GM23338 (cell line): Measurements from ENCODE around the gene MOCS3. TPM values are rescaled to one million over a fixed set of nuclear protein-coding genes. Genes with fewer than 3 reads are reported as not detected.
A peak's percentile ranks its signal among the peaks of the same experiment; 100 is the strongest.

Source experiments
- ATAC-seq: fragments of 200-7000 bp; cut with Tn5 transposase; 3 replicates; pipeline ENCODE4 v1.9.1; 2020
- DNase-seq: peaks from one replicate; pipeline ENCODE4 v3.0.0-alpha.2; 2015; ENCODE audit warnings: low spot score
- H2AFZ ChIP-seq: fragments of 200-600 bp; sonication (generic); 2 replicates; pipeline ENCODE4 v1.8.0; 2016; ENCODE audit warnings: antibody characterized with exemption, mild to moderate bottlenecking, moderate library complexity
- H3F3A ChIP-seq: fragments of 200-600 bp; sonication (generic); replicated peaks from 2 replicates; pipeline ENCODE4 v1.8.0; 2017; ENCODE audit warnings: antibody characterized with exemption, mixed run types, low read depth
- H3K27ac ChIP-seq: fragments of 200-600 bp; sonication (generic); 2 replicates; pipeline ENCODE4 v1.6.1; 2016; ENCODE audit warnings: low read depth
- H3K27me3 ChIP-seq: fragments of 200-600 bp; sonication (generic); 2 replicates; pipeline ENCODE4 v1.8.0; 2016; ENCODE audit warnings: mild to moderate bottlenecking, mixed run types, moderate library complexity; ENCODE audit not compliant: insufficient read depth
- H3K36me3 ChIP-seq: fragments of 200-600 bp; sonication (generic); 2 replicates; pipeline ENCODE4 v1.8.0; 2016; ENCODE audit warnings: mild to moderate bottlenecking; ENCODE audit not compliant: insufficient read depth
- H3K4me1 ChIP-seq: fragments of 200-600 bp; sonication (generic); 2 replicates; pipeline ENCODE4 v1.8.0; 2016; ENCODE audit warnings: mild to moderate bottlenecking, moderate library complexity; ENCODE audit not compliant: insufficient read depth
- H3K4me2 ChIP-seq: fragments of 200-600 bp; sonication (generic); 2 replicates; pipeline ENCODE4 v1.7.1; 2017; ENCODE audit warnings: mixed run types
- H3K4me3 ChIP-seq: fragments of 200-600 bp; sonication (generic); 2 replicates; pipeline ENCODE4 v1.6.1; 2016; ENCODE audit warnings: mixed run types
- H3K79me2 ChIP-seq: fragments of 200-600 bp; sonication (generic); replicated peaks from 2 replicates; pipeline ENCODE4 v1.8.0; 2017; ENCODE audit warnings: mild to moderate bottlenecking; ENCODE audit not compliant: insufficient read depth
- H3K9me2 ChIP-seq: fragments of 200-600 bp; sonication (generic); 2 replicates; pipeline ENCODE4 v1.8.0; 2017; ENCODE audit not compliant: insufficient read depth
- H4K20me1 ChIP-seq: fragments of 200-600 bp; sonication (generic); replicated peaks from 2 replicates; pipeline ENCODE4 v1.8.0; 2017; ENCODE audit warnings: mild to moderate bottlenecking; ENCODE audit not compliant: insufficient read depth
- H3K27ac Mint-ChIP-seq: 2 replicates; pipeline ENCODE4 v1.8.0; 2020; ENCODE audit warnings: inconsistent platforms, mild to moderate bottlenecking, moderate library complexity, mixed read lengths
- H3K27me3 Mint-ChIP-seq: 3 replicates; pipeline ENCODE4 v1.8.0; 2022; ENCODE audit warnings: low read depth, mild to moderate bottlenecking, moderate library complexity, mixed read lengths, inconsistent platforms; ENCODE audit not compliant: insufficient read depth, poor library complexity
- H3K36me3 Mint-ChIP-seq: 3 replicates; pipeline ENCODE4 v1.8.0; 2021; ENCODE audit warnings: low read depth, mild to moderate bottlenecking, inconsistent platforms, moderate library complexity, mixed read lengths
- H3K4me1 Mint-ChIP-seq: 3 replicates; pipeline ENCODE4 v1.8.0; 2020; ENCODE audit warnings: mild to moderate bottlenecking, inconsistent platforms, mixed read lengths
- H3K4me3 Mint-ChIP-seq: 3 replicates; pipeline ENCODE4 v1.8.0; 2021; ENCODE audit warnings: moderate library complexity, mild to moderate bottlenecking, inconsistent platforms, mixed read lengths
- H3K9me3 Mint-ChIP-seq: 3 replicates; pipeline ENCODE4 v1.8.0; 2020; ENCODE audit warnings: moderate library complexity, mild to moderate bottlenecking, inconsistent platforms, mixed read lengths
- CREB1 ChIP-seq: fragments of 250-450 bp; sonication (Bioruptor Pico); IDR thresholded peaks from 2 replicates; pipeline ENCODE4 v1.5.0; 2020; ENCODE audit warnings: low read depth, mild to moderate bottlenecking, moderate library complexity
- EZH2 ChIP-seq: fragments of 200-600 bp; sonication (generic); IDR thresholded peaks from one replicate; pipeline ENCODE4 v1.8.0; 2017; ENCODE audit warnings: antibody characterized with exemption, mild to moderate bottlenecking, low read depth; ENCODE audit not compliant: unreplicated experiment
- EZH2phosphoT487 ChIP-seq: fragments of 200-600 bp; sonication (generic); IDR thresholded peaks from one replicate; pipeline ENCODE4 v1.8.1; 2018; ENCODE audit warnings: antibody characterized with exemption; ENCODE audit not compliant: unreplicated experiment
- JUNB ChIP-seq: IDR thresholded peaks from one replicate; pipeline ENCODE4 v1.6.1; 2016; ENCODE audit warnings: antibody characterized with exemption; ENCODE audit not compliant: unreplicated experiment
- NANOG ChIP-seq: IDR thresholded peaks from 2 replicates; pipeline ENCODE4 v1.6.1; 2016; ENCODE audit warnings: antibody characterized with exemption, borderline replicate concordance
- STAT1 ChIP-seq: IDR thresholded peaks from one replicate; pipeline ENCODE4 v1.6.1; 2016; ENCODE audit warnings: antibody characterized with exemption; ENCODE audit not compliant: unreplicated experiment
- ZNF114 ChIP-seq: fragments of 250-450 bp; sonication (Bioruptor Pico); IDR thresholded peaks from 2 replicates; pipeline ENCODE4 v1.5.0; 2020; ENCODE audit warnings: mild to moderate bottlenecking, moderate library complexity
- ZNF331 ChIP-seq: fragments of 250-450 bp; sonication (Bioruptor Pico); IDR thresholded peaks from 2 replicates; pipeline ENCODE4 v1.5.0; 2020; ENCODE audit warnings: low read depth, mild to moderate bottlenecking, moderate library complexity
- polyA plus RNA-seq: library from polyadenylated mRNA; unstranded; fragments of >200 nt; fragmentation: Nextera tagmentation; extraction: Ambion mirVana; gene quantifications from 2 replicates; pipeline ENCODE4 v1.2.1, GENCODE V29; 2016
- total RNA-seq: library from RNA; depleted of rRNA; stranded (reverse); fragments of >200 nt; shearing (Covaris generic); gene quantifications from 2 replicates; pipeline ENCODE4 v1.2.3, GENCODE V29; 2014
- TF ChIP-seq, protein P1 (sequence below): IDR thresholded peaks from one replicate; pipeline ENCODE4 v1.6.1; 2018; ENCODE audit warnings: antibody characterized with exemption; ENCODE audit not compliant: unreplicated experiment
- TF ChIP-seq, protein P2 (sequence below), 2 experiments: fragments of 200-600 bp in 1 of 2; sonication (generic) in 1 of 2; conservative IDR thresholded peaks; 2 replicates each; pipeline versions ENCODE4 v1.5.1 to v1.6.1; 2016 to 2017; ENCODE audit warnings: antibody characterized with exemption in 2 of 2, low read depth in 2 of 2, mild to moderate bottlenecking in 2 of 2, moderate library complexity in 1 of 2
- TF ChIP-seq, protein P3 (sequence below): IDR thresholded peaks from 2 replicates; pipeline ENCODE4 v1.6.1; 2016; ENCODE audit warnings: antibody characterized with exemption

Gene MOCS3
- total and polyA plus RNA-seq, 2 experiments from 2014 or later: 2.2 to 9.1 TPM

DNA sequence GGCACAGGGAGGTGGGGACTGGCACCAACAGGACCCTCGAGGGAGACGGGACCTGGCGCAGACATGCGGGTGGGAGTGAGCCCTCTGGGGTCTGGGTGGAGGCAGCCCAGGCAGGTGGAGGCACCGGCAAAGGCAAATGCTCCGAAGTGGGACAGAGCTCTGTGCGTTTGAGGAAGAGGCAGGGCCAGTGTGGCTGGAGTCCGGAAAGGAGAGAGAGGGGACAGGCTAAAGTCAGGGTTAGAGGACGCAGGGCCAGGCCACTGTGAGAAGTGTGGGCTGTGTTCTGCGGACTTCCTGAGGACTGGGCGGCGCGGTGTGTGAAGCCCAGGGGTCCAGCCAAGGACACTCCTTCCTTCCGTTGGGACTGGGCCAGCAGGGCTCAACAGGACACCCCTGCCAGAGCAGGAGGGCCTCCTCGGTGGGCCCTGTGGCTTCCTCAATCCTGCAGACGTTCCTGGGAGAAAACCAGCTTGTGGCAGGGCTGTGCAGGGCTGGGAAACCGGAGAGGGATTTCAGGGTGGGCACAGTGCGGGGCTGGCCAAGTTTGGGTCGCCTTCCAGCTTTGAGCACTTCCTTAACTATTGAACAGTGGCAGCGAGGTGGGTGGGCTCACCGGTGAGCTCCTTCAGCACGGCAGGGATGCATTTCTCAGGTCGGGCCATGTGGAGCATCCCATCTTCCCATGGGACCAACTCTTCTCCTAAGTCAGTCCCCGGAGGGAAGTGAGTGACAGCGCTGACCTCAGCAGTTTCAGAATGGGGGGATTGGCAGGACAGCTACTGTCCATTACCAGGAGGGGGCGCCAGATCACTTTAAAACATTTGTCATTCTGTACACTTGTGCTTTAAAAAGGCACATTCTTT, 22.5 kb downstream of the MOCS3 start:
- DNase-seq (peak; percentile 89), ATAC-seq (peak; percentile 82)
- Histone ChIP-seq H3K4me1 (no peaks in the 10 kb centered on the region), H2AFZ (peak overlapping the region; percentile 92), H3K4me3 (no peak overlapping the region), H3K36me3 (no peaks in the 10 kb centered on the region), H3K27me3 (no peaks in the 10 kb centered on the region), H3K79me2 (no peaks in the 10 kb centered on the region), H3K27ac (no peak overlapping the region), H3K9me2 (no peaks in the 10 kb centered on the region), H3K4me2 (no peak overlapping the region), H4K20me1 (no peaks in the 10 kb centered on the region), H3F3A (0 out of 2 replicates have a peak, but pooled peaks cover 2% of the 10 kb centered on the region)
- no peak overlapping the region for H3K4me3 Mint-ChIP-seq
- H3K27me3 Mint-ChIP-seq: no peaks in the 10 kb centered on the region
- no peak overlapping the region for H3K27ac Mint-ChIP-seq
- H3K36me3 Mint-ChIP-seq: no peaks in the 10 kb centered on the region
- H3K4me1 Mint-ChIP-seq: peaks cover 4% of the 10 kb centered on the region; the same call in 1 of the 3 replicates
- TF ChIP-seq, protein P1, sequence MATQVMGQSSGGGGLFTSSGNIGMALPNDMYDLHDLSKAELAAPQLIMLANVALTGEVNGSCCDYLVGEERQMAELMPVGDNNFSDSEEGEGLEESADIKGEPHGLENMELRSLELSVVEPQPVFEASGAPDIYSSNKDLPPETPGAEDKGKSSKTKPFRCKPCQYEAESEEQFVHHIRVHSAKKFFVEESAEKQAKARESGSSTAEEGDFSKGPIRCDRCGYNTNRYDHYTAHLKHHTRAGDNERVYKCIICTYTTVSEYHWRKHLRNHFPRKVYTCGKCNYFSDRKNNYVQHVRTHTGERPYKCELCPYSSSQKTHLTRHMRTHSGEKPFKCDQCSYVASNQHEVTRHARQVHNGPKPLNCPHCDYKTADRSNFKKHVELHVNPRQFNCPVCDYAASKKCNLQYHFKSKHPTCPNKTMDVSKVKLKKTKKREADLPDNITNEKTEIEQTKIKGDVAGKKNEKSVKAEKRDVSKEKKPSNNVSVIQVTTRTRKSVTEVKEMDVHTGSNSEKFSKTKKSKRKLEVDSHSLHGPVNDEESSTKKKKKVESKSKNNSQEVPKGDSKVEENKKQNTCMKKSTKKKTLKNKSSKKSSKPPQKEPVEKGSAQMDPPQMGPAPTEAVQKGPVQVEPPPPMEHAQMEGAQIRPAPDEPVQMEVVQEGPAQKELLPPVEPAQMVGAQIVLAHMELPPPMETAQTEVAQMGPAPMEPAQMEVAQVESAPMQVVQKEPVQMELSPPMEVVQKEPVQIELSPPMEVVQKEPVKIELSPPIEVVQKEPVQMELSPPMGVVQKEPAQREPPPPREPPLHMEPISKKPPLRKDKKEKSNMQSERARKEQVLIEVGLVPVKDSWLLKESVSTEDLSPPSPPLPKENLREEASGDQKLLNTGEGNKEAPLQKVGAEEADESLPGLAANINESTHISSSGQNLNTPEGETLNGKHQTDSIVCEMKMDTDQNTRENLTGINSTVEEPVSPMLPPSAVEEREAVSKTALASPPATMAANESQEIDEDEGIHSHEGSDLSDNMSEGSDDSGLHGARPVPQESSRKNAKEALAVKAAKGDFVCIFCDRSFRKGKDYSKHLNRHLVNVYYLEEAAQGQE: no peak
- TF ChIP-seq EZH2phosphoT487 (no peak), EZH2 (no peak), STAT1 (no peak), ZNF331 (CRISPR knock-in tag) (no peak), JUNB (no peak), CREB1 (no peak)
- TF ChIP-seq, protein P2, sequence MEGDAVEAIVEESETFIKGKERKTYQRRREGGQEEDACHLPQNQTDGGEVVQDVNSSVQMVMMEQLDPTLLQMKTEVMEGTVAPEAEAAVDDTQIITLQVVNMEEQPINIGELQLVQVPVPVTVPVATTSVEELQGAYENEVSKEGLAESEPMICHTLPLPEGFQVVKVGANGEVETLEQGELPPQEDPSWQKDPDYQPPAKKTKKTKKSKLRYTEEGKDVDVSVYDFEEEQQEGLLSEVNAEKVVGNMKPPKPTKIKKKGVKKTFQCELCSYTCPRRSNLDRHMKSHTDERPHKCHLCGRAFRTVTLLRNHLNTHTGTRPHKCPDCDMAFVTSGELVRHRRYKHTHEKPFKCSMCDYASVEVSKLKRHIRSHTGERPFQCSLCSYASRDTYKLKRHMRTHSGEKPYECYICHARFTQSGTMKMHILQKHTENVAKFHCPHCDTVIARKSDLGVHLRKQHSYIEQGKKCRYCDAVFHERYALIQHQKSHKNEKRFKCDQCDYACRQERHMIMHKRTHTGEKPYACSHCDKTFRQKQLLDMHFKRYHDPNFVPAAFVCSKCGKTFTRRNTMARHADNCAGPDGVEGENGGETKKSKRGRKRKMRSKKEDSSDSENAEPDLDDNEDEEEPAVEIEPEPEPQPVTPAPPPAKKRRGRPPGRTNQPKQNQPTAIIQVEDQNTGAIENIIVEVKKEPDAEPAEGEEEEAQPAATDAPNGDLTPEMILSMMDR (conservative IDR thresholded peaks at IDR 0.05; ENCODE audit: low read depth in 2 of 2): peak; percentile 84 to 98
- H3K9me3 Mint-ChIP-seq: no peaks in the 10 kb centered on the region; the same call in 2 of the 3 replicates

DNA sequence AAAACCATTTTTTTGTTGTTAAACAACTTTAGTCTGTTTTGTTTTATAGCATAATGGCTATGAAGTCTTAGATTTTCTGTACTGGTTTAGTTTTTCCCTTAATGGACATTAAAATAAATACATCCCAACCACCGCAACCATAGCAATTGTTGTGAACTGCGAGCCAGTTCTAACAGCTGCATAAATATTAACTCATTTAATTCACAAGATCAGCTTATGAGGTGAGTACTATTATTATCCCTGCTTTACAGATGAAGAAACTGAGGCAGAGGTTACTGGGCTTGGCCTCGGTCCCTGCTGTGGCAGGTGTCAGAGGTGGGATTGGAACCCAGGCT, 23.1 kb downstream of the MOCS3 start:
- Histone ChIP-seq H3K27ac (no peak overlapping the region), H3F3A (0 out of 2 replicates have a peak, but pooled peaks cover 2% of the 10 kb centered on the region), H3K79me2 (no peaks in the 10 kb centered on the region), H3K9me2 (no peaks in the 10 kb centered on the region), H3K4me2 (no peak overlapping the region), H3K27me3 (no peaks in the 10 kb centered on the region), H3K4me1 (no peaks in the 10 kb centered on the region), H2AFZ (no peak overlapping the region), H3K4me3 (no peak overlapping the region), H3K36me3 (no peaks in the 10 kb centered on the region), H4K20me1 (no peaks in the 10 kb centered on the region)
- Mint-ChIP-seq H3K27me3 (no peaks in the 10 kb centered on the region), H3K4me3 (no peak overlapping the region), H3K9me3 (no peaks in the 10 kb centered on the region; the same call in 2 of the 3 replicates), H3K27ac (no peak overlapping the region), H3K4me1 (peaks cover 4% of the 10 kb centered on the region; the same call in 1 of the 3 replicates), H3K36me3 (no peaks in the 10 kb centered on the region)
- no peak for DNase-seq
- TF ChIP-seq EZH2phosphoT487 (no peak), ZNF114 (CRISPR knock-in tag) (no peak), STAT1 (no peak), NANOG (no peak)
- TF ChIP-seq, protein P3, sequence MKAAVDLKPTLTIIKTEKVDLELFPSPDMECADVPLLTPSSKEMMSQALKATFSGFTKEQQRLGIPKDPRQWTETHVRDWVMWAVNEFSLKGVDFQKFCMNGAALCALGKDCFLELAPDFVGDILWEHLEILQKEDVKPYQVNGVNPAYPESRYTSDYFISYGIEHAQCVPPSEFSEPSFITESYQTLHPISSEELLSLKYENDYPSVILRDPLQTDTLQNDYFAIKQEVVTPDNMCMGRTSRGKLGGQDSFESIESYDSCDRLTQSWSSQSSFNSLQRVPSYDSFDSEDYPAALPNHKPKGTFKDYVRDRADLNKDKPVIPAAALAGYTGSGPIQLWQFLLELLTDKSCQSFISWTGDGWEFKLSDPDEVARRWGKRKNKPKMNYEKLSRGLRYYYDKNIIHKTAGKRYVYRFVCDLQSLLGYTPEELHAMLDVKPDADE: no peak
- TF ChIP-seq, protein P2 (conservative IDR thresholded peaks at IDR 0.05; ENCODE audit: low read depth in 2 of 2): 0 out of 4 replicates have a peak, but pooled peaks of 1 of the 2 experiments have one; percentile 3
- ATAC-seq: no peak
